Endothelial cell of umbilical vein (primary cell): Measurements from ENCODE around the gene EEF1AKMT2. TPM values are rescaled to one million over a fixed set of nuclear protein-coding genes. Genes with fewer than 3 reads are reported as not detected.

Experiments used
- BruUV-seq: library from RNA; stranded (reverse); fragments of 400-500 nt; replicated peaks from 2 replicates; lab custom pipeline; 2021; lab: Mats Ljungman, UMichigan
- CTCF ChIA-PET: fragments of 300-600, 350-600 bp; sonication (Branson Sonifier 250); formaldehyde crosslinking; loops from one replicate; lab custom pipeline; 2021; ENCODE audit warnings: antibody characterized with exemption, inconsistent platforms; lab: Charles Lee
- POLR2A ChIA-PET: fragments of 300-600, 350-600 bp; sonication (Branson Sonifier 250); formaldehyde crosslinking; loops from one replicate; lab custom pipeline; 2021; ENCODE audit warnings: antibody characterized with exemption, inconsistent platforms; lab: Charles Lee
- DNase-seq: peaks from one replicate; pipeline ENCODE4 v3.0.0-alpha.2; 2011; ENCODE audit warnings: low read depth, low spot score
- FAIRE-seq: peaks from 2 replicates; lab custom pipeline; 2011; peaks lifted over from hg19 to GRCh38; lab: Jason Lieb, UNC
- H2AFZ ChIP-seq: 2 replicates; pipeline ENCODE4 v1.6.0; 2012; ENCODE audit warnings: low read depth, low read length, control low read depth, inconsistent platforms
- H3K27ac ChIP-seq: 2 replicates; pipeline ENCODE4 v1.5.1; 2011; ENCODE audit warnings: low read depth, mild to moderate bottlenecking, control low read depth, low read length, moderate library complexity; ENCODE audit not compliant: insufficient read depth
- H3K27me3 ChIP-seq, 2 experiments: 2 replicates each; pipeline versions ENCODE4 v1.6.0 to v1.6.1; 2011; ENCODE audit warnings: low read length in 2 of 2, mixed read lengths in 1 of 2; ENCODE audit not compliant: control insufficient read depth in 2 of 2, insufficient read depth in 2 of 2
- H3K36me3 ChIP-seq, 2 experiments: 2 replicates in 1 of 2; 3 replicates in 1 of 2; pipeline ENCODE4 v1.5.1; 2011; ENCODE audit warnings: low read length in 2 of 2, mild to moderate bottlenecking in 1 of 2, moderate library complexity in 1 of 2; ENCODE audit not compliant: control insufficient read depth in 2 of 2, insufficient read depth in 2 of 2; ENCODE audit errors: extremely low read depth in 1 of 2
- H3K4me1 ChIP-seq: 3 replicates; pipeline ENCODE4 v1.5.1; 2011; ENCODE audit warnings: mild to moderate bottlenecking, low read length; ENCODE audit not compliant: control insufficient read depth, insufficient read depth; ENCODE audit errors: extremely low read depth
- H3K4me2 ChIP-seq: 2 replicates; pipeline ENCODE4 v1.6.1; 2011; ENCODE audit warnings: low read length, control low read depth, mixed read lengths; ENCODE audit not compliant: insufficient read depth
- H3K4me3 ChIP-seq, 3 experiments: fragments of 200-600 bp in 1 of 3; sonication (generic), shearing (Covaris generic) in 1 of 3; replicated peaks in 1 of 3; 2 replicates each; pipeline ENCODE4 v1.5.1; 2011 to 2016; ENCODE audit warnings: control low read depth in 3 of 3, low read length in 3 of 3, mild to moderate bottlenecking in 2 of 3, inconsistent platforms in 1 of 3, low read depth in 1 of 3, moderate library complexity in 1 of 3; ENCODE audit not compliant: insufficient read depth in 1 of 3
- H3K79me2 ChIP-seq: 2 replicates; pipeline ENCODE4 v1.6.0; 2012; ENCODE audit warnings: low read length, inconsistent platforms; ENCODE audit not compliant: control insufficient read depth, insufficient read depth
- H3K9ac ChIP-seq: replicated peaks from 2 replicates; pipeline ENCODE3; 2011; ENCODE audit warnings: low read length, control low read depth; ENCODE audit not compliant: insufficient read depth; ENCODE audit errors: extremely low read depth
- H3K9me1 ChIP-seq: replicated peaks from 3 replicates; pipeline ENCODE4 v1.6.0; 2011; ENCODE audit warnings: mild to moderate bottlenecking, low read length; ENCODE audit not compliant: control insufficient read depth, insufficient read depth; ENCODE audit errors: extremely low read depth
- H3K9me3 ChIP-seq: replicated peaks from 2 replicates; pipeline ENCODE4 v1.5.1; 2012; ENCODE audit warnings: low read length, inconsistent platforms; ENCODE audit not compliant: control insufficient read depth, insufficient read depth
- H4K20me1 ChIP-seq: replicated peaks from 2 replicates; pipeline ENCODE3; 2011; ENCODE audit warnings: mild to moderate bottlenecking, low read length; ENCODE audit not compliant: control insufficient read depth, insufficient read depth; ENCODE audit errors: extremely low read depth
- CTCF ChIP-seq, 2 donors: IDR thresholded peaks; 1 replicate in 1 of 2; 2 replicates in 1 of 2; pipeline ENCODE4 v1.5.1; 2011; ENCODE audit warnings: low read length in 2 of 2, mild to moderate bottlenecking in 2 of 2, moderate library complexity in 2 of 2, control low read depth in 1 of 2, inconsistent platforms in 1 of 2, low read depth in 1 of 2; ENCODE audit not compliant: insufficient read depth in 1 of 2; ENCODE audit errors: extremely low read depth in 1 of 2
- EZH2 ChIP-seq: IDR thresholded peaks from 2 replicates; pipeline ENCODE4 v1.6.1; 2012; ENCODE audit warnings: borderline replicate concordance, low read depth, mild to moderate bottlenecking, moderate library complexity, low read length, inconsistent platforms; ENCODE audit not compliant: severe bottlenecking
- FOS ChIP-seq: IDR thresholded peaks from 2 replicates; pipeline ENCODE4 v1.6.1; 2011; ENCODE audit warnings: mild to moderate bottlenecking, low read length, moderate library complexity, borderline replicate concordance; ENCODE audit not compliant: insufficient read depth
- GATA2 ChIP-seq: IDR thresholded peaks from 2 replicates; pipeline ENCODE4 v1.7.0; 2011; ENCODE audit warnings: low read depth, mild to moderate bottlenecking, moderate library complexity, mixed read lengths, low read length; ENCODE audit not compliant: insufficient read length, insufficient read depth
- JUN ChIP-seq: IDR thresholded peaks from 2 replicates; pipeline ENCODE4 v1.6.1; 2011; ENCODE audit warnings: borderline replicate concordance, low read depth; ENCODE audit not compliant: insufficient read length, insufficient read depth
- MYC ChIP-seq: IDR thresholded peaks from one replicate; pipeline ENCODE4 v1.6.1; 2011; ENCODE audit warnings: mild to moderate bottlenecking, low read depth, low read length
- POLR2A ChIP-seq: IDR thresholded peaks from 2 replicates; pipeline ENCODE4 v1.6.1; 2012; ENCODE audit warnings: low read depth, mild to moderate bottlenecking, control low read depth, low read length
- POLR2AphosphoS5 ChIP-seq: IDR thresholded peaks from 2 replicates; pipeline ENCODE4 v1.6.1; 2012; ENCODE audit warnings: low read depth, mild to moderate bottlenecking, control low read depth, low read length, moderate library complexity; ENCODE audit not compliant: insufficient read depth
- dilution Hi-C: fragments of 300-500 bp; cut with MboI; formaldehyde crosslinking; loops from one replicate; pipeline ENCODE4 v1.15.0; 2019; ENCODE audit warnings: low sequenced_read_pairs; ENCODE audit not compliant: extremely low pct_ligation_motif_present
- intact Hi-C: fragments of 100-400 bp; cut with micrococcal nuclease; formaldehyde crosslinking; loops from one replicate; pipeline ENCODE4 v1.10.0; 2022
- polyA plus RNA-seq, 4 experiments: library from polyadenylated mRNA; depleted of rRNA in 3 of 4; stranded (reverse) in 3 of 4; unstranded in 1 of 4; fragments of >200 nt; gene quantifications; 2 replicates each; pipeline versions ENCODE4 v1.2.1 to v1.2.3, GENCODE V29; 2011 to 2012; ENCODE audit warnings: missing spikeins in 1 of 4
- total RNA-seq: library from RNA; stranded (reverse); gene quantifications from 2 replicates; pipeline ENCODE4 v1.2.3, GENCODE V29; 2021
- TF ChIP-seq, protein P1 (sequence below): IDR thresholded peaks from 2 replicates; pipeline ENCODE4 v1.6.1; 2011; ENCODE audit not compliant: insufficient read depth, insufficient read length

EEF1AKMT2 gene
- total and polyA plus RNA-seq, 2 donors (not counting 3 experiments of a cell fraction or from before 2014, with no cell fraction given) = 8.5 to 21.3 TPM

DNA sequence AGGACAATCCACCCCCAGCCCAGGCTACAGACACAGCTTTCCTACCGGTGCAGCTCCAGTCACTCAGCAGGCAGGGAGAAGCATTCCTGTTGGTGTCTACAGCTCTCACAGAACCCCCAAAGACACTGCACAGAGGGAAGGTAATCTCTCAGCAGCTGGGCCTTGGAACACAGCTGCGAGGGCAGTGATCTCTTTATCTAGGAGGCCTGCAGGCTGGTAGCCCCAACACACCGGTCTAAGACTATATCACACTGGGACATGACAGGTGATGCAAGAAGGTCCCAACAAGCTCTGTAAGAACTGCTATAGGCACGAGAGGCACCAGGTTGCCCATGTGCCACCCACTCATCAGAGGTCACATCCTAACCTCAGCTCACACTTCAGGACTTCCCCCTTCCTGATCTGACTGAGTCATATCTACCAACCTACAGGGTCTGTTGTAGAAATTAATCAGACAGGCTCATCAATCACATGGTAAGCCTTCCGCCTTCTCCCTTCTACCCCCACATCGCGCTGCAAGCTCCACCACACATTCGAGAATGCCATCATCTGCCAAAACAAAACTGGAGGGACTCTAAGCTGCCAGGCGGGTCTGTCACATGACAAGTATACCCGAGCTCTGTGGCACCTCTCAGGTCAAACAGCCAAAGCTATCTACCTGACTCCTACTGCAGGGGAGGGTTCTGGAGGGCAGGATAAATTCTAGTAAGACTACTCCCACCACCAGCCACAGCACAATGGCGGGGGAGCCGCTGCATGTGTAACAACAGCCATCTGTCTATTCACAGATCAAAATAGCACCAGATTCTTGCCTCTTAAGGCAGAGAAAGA is 73.6 kb downstream of the EEF1AKMT2 start:
- H3K9me3 ChIP-seq = no peaks in the 10 kb centered on the region
- no peak overlapping the region for H3K9ac ChIP-seq
- peak; percentile 46 for DNase-seq
- FAIRE-seq = no peak
- TF ChIP-seq CTCF (IDR thresholded peaks at IDR 0.05; ENCODE audit: extremely low read depth in 1 of 2, insufficient read depth in 1 of 2, low read depth in 1 of 2, low read length in 2 of 2) (no peak), MYC (no peak), POLR2AphosphoS5 (no peak), POLR2A (no peak), GATA2 (peak; percentile 12), EZH2 (no peak), JUN (peak; percentile 12), FOS (no peak)
- TF ChIP-seq, protein P1, sequence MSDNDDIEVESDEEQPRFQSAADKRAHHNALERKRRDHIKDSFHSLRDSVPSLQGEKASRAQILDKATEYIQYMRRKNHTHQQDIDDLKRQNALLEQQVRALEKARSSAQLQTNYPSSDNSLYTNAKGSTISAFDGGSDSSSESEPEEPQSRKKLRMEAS = no peak
- H2AFZ ChIP-seq = no peak overlapping the region
- H3K4me2 ChIP-seq = no peak overlapping the region
- no peaks in the 10 kb centered on the region for H3K36me3 ChIP-seq
- CTCF ChIA-PET = interaction anchor here (0.6 to 4.9 kb wide), 21 partner anchors 10 to 177 kb away, joined by 3 to 60 read pairs (median 5); no protein-coding TSS in a partner anchor
- peaks cover 2% of the 10 kb centered on the region for H3K79me2 ChIP-seq
- no peaks in the 10 kb centered on the region for H3K9me1 ChIP-seq
- dilution Hi-C loops = no loop called here
- no peak overlapping the region for H3K27ac ChIP-seq
- H3K27me3 ChIP-seq = no peaks in the 10 kb centered on the region
- no peak overlapping the region for H3K4me3 ChIP-seq
- BruUV-seq = no TSS peak
- POLR2A ChIA-PET = interaction anchor here (1.0 to 1.4 kb wide), 2 partner anchors 16 to 23 kb away, joined by 3 to 5 read pairs; no protein-coding TSS in a partner anchor
- intact Hi-C loops = no loop called here
- peaks cover 28% of the 10 kb centered on the region for H3K4me1 ChIP-seq
- H4K20me1 ChIP-seq = no peaks in the 10 kb centered on the region
